WTC11 (cell line): ENCODE measurements around the gene INF2. TPM values are rescaled to one million over a fixed set of nuclear protein-coding genes. Genes with fewer than 3 reads are reported as not detected.

Source experiments
- ATAC-seq: fragments of 200-7000 bp; cut with Tn5 transposase; 2 replicates; pipeline ENCODE4 v1.10.0; 2021; ENCODE audit warnings: mild to moderate bottlenecking, moderate library complexity
- CTCF ChIA-PET: fragments of 300-600 bp; sonication (Branson Sonifier 250); formaldehyde crosslinking; loops from one replicate; lab custom pipeline; 2021; ENCODE audit warnings: antibody characterized with exemption; lab: Charles Lee
- POLR2A ChIA-PET: fragments of 350-600 bp; sonication (Branson Sonifier 250); formaldehyde crosslinking; loops from one replicate; lab custom pipeline; 2021; ENCODE audit warnings: antibody characterized with exemption; lab: Charles Lee
- DNase-seq: peaks from one replicate; pipeline ENCODE4 v3.0.0; 2021; ENCODE audit warnings: low spot score
- H3K27ac Mint-ChIP-seq: 2 replicates; pipeline ENCODE4 v1.8.0; 2021; ENCODE audit warnings: mixed read lengths
- H3K27me3 Mint-ChIP-seq: 2 replicates; pipeline ENCODE4 v1.8.0; 2021; ENCODE audit warnings: low read depth, mild to moderate bottlenecking, moderate library complexity, mixed read lengths
- H3K36me3 Mint-ChIP-seq: 2 replicates; pipeline ENCODE4 v1.8.0; 2021; ENCODE audit warnings: mixed read lengths
- H3K4me1 Mint-ChIP-seq: 2 replicates; pipeline ENCODE4 v1.8.0; 2022; ENCODE audit warnings: mixed read lengths
- H3K4me3 Mint-ChIP-seq: 2 replicates; pipeline ENCODE4 v1.8.0; 2021; ENCODE audit warnings: mild to moderate bottlenecking, moderate library complexity, mixed read lengths
- H3K9me3 Mint-ChIP-seq: 2 replicates; pipeline ENCODE4 v1.8.0; 2021; ENCODE audit warnings: mixed read lengths
- ATF6 ChIP-seq: sonication (generic); formaldehyde crosslinking; IDR thresholded peaks from 2 replicates; pipeline ENCODE4 v1.8.1; 2023; ENCODE audit warnings: mild to moderate bottlenecking, missing genetic modification reagents
- CREB1 ChIP-seq: sonication (generic); formaldehyde crosslinking; IDR thresholded peaks from 2 replicates; pipeline ENCODE4 v1.8.0; 2023; ENCODE audit warnings: mild to moderate bottlenecking, missing genetic modification reagents
- CTCF ChIP-seq: fragments of 200-600 bp; IDR thresholded peaks from 2 replicates; pipeline ENCODE4 v1.8.0; 2022; ENCODE audit warnings: antibody characterized with exemption
- E2F1 ChIP-seq: sonication (generic); formaldehyde crosslinking; IDR thresholded peaks from 2 replicates; pipeline ENCODE4 v1.8.0; 2022; ENCODE audit warnings: mild to moderate bottlenecking, missing genetic modification reagents
- E2F4 ChIP-seq: sonication (generic); formaldehyde crosslinking; IDR thresholded peaks from 2 replicates; pipeline ENCODE4 v1.8.1; 2022; ENCODE audit warnings: low read depth, mild to moderate bottlenecking, moderate library complexity, missing genetic modification reagents, borderline replicate concordance
- ERG ChIP-seq: fragments of 250-450 bp; sonication (Bioruptor Pico); IDR thresholded peaks from 2 replicates; pipeline ENCODE4 v1.8.0; 2021; ENCODE audit warnings: mild to moderate bottlenecking
- FOXK1 ChIP-seq: sonication (generic); formaldehyde crosslinking; IDR thresholded peaks from 2 replicates; pipeline ENCODE4 v1.8.0; 2022; ENCODE audit warnings: mild to moderate bottlenecking, moderate library complexity, missing genetic modification reagents
- FOXP1 ChIP-seq: sonication (generic); formaldehyde crosslinking; IDR thresholded peaks from 2 replicates; pipeline ENCODE4 v1.8.0; 2022; ENCODE audit warnings: missing genetic modification reagents, mild to moderate bottlenecking, moderate library complexity, borderline replicate concordance
- GRHL2 ChIP-seq: fragments of 250-450 bp; sonication (Bioruptor Pico); IDR thresholded peaks from 2 replicates; pipeline ENCODE4 v1.8.0; 2022; ENCODE audit warnings: mild to moderate bottlenecking, moderate library complexity; ENCODE audit not compliant: insufficient replicate concordance, severe bottlenecking
- GTF2I ChIP-seq: fragments of 250-450 bp; sonication (Bioruptor Pico); conservative IDR thresholded peaks from 2 replicates; pipeline ENCODE4 v1.4.0; 2021; ENCODE audit warnings: mild to moderate bottlenecking
- KAT7 ChIP-seq: sonication (generic); formaldehyde crosslinking; IDR thresholded peaks from 2 replicates; pipeline ENCODE4 v1.8.1; 2023; ENCODE audit warnings: missing genetic modification reagents, mild to moderate bottlenecking, borderline replicate concordance
- MLX ChIP-seq: sonication (generic); formaldehyde crosslinking; IDR thresholded peaks from 2 replicates; pipeline ENCODE4 v1.8.1; 2023; ENCODE audit warnings: mild to moderate bottlenecking, missing genetic modification reagents, moderate library complexity
- NFATC4 ChIP-seq: fragments of 250-450 bp; sonication (Bioruptor Pico); IDR thresholded peaks from 2 replicates; pipeline ENCODE4 v1.9.0; 2021; ENCODE audit warnings: mild to moderate bottlenecking
- NFE2L1 ChIP-seq: sonication (generic); formaldehyde crosslinking; IDR thresholded peaks from 2 replicates; pipeline ENCODE4 v1.8.1; 2023; ENCODE audit warnings: missing genetic modification reagents
- PRDM15 ChIP-seq: sonication (generic); formaldehyde crosslinking; IDR thresholded peaks from 2 replicates; pipeline ENCODE4 v1.8.0; 2022; ENCODE audit warnings: missing genetic modification reagents
- RORB ChIP-seq: fragments of 250-450 bp; sonication (Bioruptor Pico); IDR thresholded peaks from 2 replicates; pipeline ENCODE4 v1.9.0; 2021; ENCODE audit warnings: mild to moderate bottlenecking
- ZNF138 ChIP-seq: sonication (generic); formaldehyde crosslinking; conservative IDR thresholded peaks from 2 replicates; pipeline ENCODE4 v1.8.1; 2022; ENCODE audit warnings: mild to moderate bottlenecking, moderate library complexity, missing genetic modification reagents
- ZNF232 ChIP-seq: sonication (generic); formaldehyde crosslinking; IDR thresholded peaks from 2 replicates; pipeline ENCODE4 v1.8.0; 2022; ENCODE audit warnings: mild to moderate bottlenecking, missing genetic modification reagents
- ZNF423 ChIP-seq: fragments of 250-450 bp; sonication (Bioruptor Pico); IDR thresholded peaks from 2 replicates; pipeline ENCODE4 v2.1.2; 2022; ENCODE audit warnings: mild to moderate bottlenecking, moderate library complexity
- total RNA-seq: library from RNA; stranded (reverse); gene quantifications from 3 replicates; pipeline ENCODE4 v1.2.3, GENCODE V29; 2021

Gene INF2
- total RNA-seq, 1 experiment from 2014 or later, result 82.4 TPM

- DNase-seq, result peak; percentile 90
- H3K9me3 Mint-ChIP-seq, result peaks cover 8% of the 10 kb centered on the region
- TF ChIP-seq RORB (CRISPR knock-in tag) (no peak), ERG (no peak), CREB1 (CRISPR knock-in tag) (no peak), GTF2I (CRISPR knock-in tag) (no peak), NFE2L1 (CRISPR knock-in tag) (no peak), MLX (no peak), NFATC4 (CRISPR knock-in tag) (no peak), FOXK1 (no peak), FOXP1 (CRISPR knock-in tag) (peak; percentile 60; the same call in 1 of the 2 replicates), CTCF (peak; percentile 98), E2F4 (no peak), PRDM15 (CRISPR knock-in tag) (no peak), KAT7 (no peak)
- peak; percentile 91 for ATAC-seq
- H3K27ac Mint-ChIP-seq, result no peak overlapping the region
- peaks cover 3% of the 10 kb centered on the region; the same call in 1 of the 2 replicates for H3K4me1 Mint-ChIP-seq
- H3K27me3 Mint-ChIP-seq, result no peaks in the 10 kb centered on the region
- no peak overlapping the region for H3K4me3 Mint-ChIP-seq
- ChIA-PET POLR2A (interaction anchor here (0.6 kb wide), 1 partner anchor 27 kb away, joined by 3 read pairs; no protein-coding TSS in a partner anchor), CTCF (interaction anchor here (0.7 to 3.1 kb wide), 17 partner anchors 9 to 62 kb away, joined by 3 to 18 read pairs (median 5); no protein-coding TSS in a partner anchor)
- H3K36me3 Mint-ChIP-seq, result peaks cover 21% of the 10 kb centered on the region
These were observed 19.3 kb downstream of the INF2 start for GRCh38 chr14:104708606-104709268.

GRCh38 chr14:104709387-104710039 lies 20.1 kb downstream of the INF2 start:
- ChIA-PET POLR2A (interaction anchor here (0.6 kb wide), 1 partner anchor 28 kb away, joined by 3 read pairs; no protein-coding TSS in a partner anchor), CTCF (interaction anchor here (0.7 to 3.1 kb wide), 17 partner anchors 9 to 61 kb away, joined by 3 to 18 read pairs (median 5); no protein-coding TSS in a partner anchor)
- H3K4me3 Mint-ChIP-seq, result no peak overlapping the region
- H3K27me3 Mint-ChIP-seq, result no peaks in the 10 kb centered on the region
- DNase-seq, result no peak
- peaks cover 1% of the 10 kb centered on the region; the same call in 1 of the 2 replicates for H3K9me3 Mint-ChIP-seq
- peaks cover 3% of the 10 kb centered on the region; the same call in 1 of the 2 replicates for H3K4me1 Mint-ChIP-seq
- peaks cover 14% of the 10 kb centered on the region for H3K36me3 Mint-ChIP-seq
- no peak for ATAC-seq
- H3K27ac Mint-ChIP-seq, result no peak overlapping the region
- TF ChIP-seq ATF6 (CRISPR knock-in tag) (no peak), ZNF423 (CRISPR knock-in tag) (no peak), ZNF232 (CRISPR knock-in tag) (no peak), ZNF138 (CRISPR knock-in tag) (no peak), E2F1 (CRISPR knock-in tag) (no peak), E2F4 (no peak), GRHL2 (CRISPR knock-in tag) (no peak)
